HG03439 (cell line): ENCODE data around the gene HTRA2.
"Not testable (repeated sequence)": the region's sequence is repeated elsewhere in the genome, so short reads cannot be mapped to it uniquely, and the experiment has no call there.

Source experiments
- ATAC-seq: cut with Tn5 transposase; IDR thresholded peaks from one replicate; pipeline ENCODE4 v1.9.1; 2021; ENCODE audit warnings: mild to moderate bottlenecking, moderate library complexity; ENCODE audit not compliant: unreplicated experiment

HTRA2 gene

DNA sequence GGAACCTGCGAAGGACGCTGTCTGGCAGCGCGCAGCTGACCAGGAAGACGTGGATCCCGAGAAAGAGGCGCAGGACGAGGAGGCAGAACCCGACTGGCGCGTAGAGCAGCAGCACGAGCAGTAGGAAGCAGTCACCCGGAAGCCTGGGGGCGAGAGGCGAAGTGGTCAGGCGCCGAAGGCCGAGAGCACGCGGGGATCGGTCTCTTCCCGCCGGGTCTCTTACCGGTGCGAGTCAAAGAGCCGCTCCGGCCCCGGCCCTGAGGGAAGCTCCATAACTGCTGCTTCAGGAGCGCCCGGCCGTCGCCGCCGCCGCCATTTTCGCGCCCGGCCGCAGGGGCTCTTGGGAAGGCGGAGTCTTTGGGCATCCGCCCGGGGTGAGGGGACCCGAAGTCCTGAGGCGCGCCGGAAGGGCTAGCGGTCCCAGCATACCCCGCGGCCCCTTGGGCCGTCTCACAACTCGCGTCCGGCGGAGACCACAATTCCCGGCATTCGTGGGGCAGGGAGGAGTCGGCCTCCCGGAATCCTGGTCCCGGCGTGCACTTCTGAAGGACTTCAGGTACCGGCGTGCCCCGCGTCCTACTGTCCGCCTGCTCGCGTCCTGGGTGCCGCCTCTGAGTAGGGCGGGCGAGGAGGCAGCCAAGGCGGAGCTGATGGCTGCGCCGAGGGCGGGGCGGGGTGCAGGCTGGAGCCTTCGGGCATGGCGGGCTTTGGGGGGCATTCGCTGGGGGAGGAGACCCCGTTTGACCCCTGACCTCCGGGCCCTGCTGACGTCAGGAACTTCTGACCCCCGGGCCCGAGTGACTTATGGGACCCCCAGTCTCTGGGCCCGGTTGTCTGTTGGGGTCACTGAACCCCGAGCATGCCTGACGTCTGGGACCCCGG is at the start of gene HTRA2, which contains the start of gene AUP1:
TSS of gene HTRA2 (plus strand) at position 577 of the 882 bp plus-strand sequence. CDS start at position 651, 74 bp downstream.
TSS of gene AUP1 (minus strand) at position 350 of the 882 bp plus-strand sequence. CDS start at position 273, 77 bp downstream.
- peak; percentile 81 for ATAC-seq

DNA sequence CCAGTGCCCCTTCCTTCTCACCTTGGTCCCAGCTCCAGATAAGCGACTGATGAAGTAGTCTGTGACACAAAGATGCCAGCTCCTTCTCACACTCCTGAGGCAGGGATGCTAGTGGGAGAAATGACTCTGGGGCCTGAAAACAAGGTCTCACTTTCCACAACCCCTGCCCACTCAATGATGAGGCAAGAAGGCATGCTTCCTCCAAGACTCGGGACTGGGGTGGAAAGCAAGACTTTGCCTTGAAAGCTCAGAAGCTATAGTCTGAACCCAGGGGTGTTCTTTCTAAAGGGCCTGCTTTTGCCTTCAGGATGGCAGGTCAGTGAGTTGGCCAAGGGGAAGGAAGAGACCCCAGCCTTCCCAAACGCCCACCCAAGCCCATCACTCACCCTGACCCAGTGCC is 48.3 kb upstream of the HTRA2 start:
- ATAC-seq, result no peak

DNA sequence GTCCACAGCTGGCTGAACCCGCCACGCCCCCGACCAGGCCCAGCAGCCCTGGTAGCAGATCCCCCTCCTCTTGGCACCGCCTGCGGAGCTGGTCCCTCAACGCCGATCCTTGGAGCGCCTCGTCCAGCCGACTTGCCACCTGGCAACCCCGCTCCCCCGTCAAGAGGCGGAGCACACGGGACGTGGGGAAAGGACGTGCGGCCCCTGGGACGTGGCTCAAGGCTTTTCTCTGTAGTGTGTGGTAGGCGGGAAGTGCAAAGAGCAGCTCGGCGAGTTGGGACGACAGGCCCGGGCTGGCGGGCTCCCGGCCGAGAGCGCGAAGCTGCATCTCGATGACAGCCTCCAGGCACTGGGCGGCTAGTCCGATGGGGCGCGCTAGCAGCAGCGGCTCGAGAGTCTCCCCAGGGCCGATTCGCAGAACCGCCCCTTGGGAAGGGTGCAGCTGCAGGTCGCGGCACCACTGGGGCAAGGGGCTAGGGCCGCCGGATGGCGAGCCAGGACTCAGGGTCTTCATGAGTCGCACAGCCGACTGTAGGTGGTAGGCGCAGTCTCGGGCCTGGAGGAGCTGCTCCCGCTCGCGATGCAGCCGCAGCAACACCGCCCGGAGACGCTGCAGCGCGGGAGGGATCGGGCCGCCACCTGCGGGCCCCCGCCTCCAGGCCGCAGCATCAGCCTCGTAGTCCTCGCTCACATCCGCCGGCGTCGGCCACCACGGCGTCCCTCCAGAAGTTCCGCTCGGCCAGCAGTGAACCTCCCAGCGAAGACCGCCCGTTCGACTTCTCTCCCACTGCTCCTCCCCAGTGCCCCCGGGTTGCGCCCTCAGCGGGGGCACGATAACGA is 47.6 kb upstream of the HTRA2 start:
- peak; percentile 43 for ATAC-seq

DNA sequence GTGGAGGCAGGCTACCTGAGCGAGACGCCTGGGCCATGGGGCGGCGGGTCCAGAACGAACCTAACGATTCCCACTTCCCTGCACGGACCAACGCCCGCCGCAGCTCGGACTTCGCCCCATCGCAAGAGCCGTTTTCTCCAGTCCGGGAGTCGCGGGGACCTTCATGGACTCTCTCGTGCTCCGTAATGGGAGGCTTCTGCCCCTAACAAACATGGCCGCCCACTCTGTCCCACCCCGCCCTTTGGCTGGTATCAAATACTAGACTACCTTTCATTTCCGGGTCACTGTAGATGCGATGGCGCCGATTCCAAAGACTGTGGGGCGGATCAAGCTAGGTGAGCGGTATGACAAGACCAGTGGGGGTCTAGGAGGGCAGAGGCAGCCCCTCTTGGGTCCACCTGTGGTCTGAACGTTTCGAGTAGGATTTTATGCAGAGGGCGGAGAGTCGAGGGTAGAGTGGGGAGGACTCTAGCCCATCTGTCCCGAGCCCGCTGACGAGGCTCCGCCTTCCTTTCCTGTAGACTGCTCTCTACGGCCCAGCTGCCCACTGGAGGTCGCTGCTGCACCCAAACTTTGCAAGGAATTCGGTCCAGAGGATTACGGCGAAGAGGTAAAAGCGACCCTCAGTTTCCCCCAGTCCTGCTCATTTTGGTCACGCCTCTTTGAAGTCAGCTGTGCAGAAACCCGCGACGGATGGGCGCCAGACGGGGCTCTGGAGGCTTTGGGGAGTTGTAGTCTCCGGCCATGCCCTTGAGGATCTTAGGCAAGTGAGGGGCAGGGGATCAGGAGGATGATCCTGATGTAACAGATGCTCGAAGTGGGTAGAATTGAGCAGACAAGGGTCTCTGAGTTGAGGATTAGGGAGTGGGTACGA is 46.7 kb upstream of the HTRA2 start, which contains the start of the genes CCDC142 and TTC31:
TSS of gene CCDC142 (minus strand) at position 198 of the 874 bp plus-strand sequence. CDS start at position 37, 161 bp downstream.
TSS of gene TTC31 (plus strand) at position 281 of the 874 bp plus-strand sequence. CDS start at position 296, 15 bp downstream.
- peak; percentile 89 for ATAC-seq

DNA sequence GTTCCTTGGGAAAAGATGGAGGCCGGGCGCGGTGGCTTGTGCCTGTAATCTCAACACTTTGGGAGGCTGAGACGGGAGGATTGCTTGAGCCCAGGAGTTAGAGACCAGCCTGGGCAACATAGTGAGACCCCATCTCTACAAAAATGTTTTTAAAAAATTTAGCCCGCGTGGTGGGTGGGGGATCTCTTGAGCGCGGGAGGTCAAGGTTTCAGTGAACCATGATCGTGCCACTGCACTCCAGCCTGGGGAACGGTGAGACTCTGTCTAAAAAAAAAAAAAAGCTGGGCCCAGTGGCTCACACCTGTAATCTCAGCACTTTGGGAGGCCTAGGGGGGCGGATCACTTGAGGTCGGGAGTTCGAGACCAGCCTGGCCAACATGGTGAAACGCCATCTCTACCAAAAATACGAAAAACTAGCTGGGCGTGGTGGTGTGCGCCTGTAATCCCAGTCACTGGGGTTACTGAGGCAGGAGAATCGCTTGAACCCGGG is 46.0 kb upstream of the HTRA2 start:
- ATAC-seq, result not testable (repeated sequence)

DNA sequence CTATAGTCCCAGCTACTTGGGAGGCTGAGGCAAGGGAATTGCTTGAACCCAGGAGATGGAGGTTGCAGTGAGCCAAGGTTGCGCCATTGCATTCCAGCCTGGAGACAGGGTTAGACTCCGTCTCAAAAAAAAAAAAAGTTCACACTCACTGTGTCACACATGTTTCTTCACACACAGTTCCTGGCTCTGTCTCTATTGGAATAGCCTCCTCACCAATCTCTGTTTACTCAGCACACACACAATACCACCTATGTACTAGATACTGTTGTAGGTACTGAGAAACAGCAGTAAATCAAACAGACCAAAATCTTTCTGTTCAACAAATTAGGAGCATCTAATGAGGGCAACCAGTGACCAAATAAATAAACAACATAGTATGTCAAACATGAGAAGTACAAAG is 43.6 kb upstream of the HTRA2 start:
- ATAC-seq, result no peak

DNA sequence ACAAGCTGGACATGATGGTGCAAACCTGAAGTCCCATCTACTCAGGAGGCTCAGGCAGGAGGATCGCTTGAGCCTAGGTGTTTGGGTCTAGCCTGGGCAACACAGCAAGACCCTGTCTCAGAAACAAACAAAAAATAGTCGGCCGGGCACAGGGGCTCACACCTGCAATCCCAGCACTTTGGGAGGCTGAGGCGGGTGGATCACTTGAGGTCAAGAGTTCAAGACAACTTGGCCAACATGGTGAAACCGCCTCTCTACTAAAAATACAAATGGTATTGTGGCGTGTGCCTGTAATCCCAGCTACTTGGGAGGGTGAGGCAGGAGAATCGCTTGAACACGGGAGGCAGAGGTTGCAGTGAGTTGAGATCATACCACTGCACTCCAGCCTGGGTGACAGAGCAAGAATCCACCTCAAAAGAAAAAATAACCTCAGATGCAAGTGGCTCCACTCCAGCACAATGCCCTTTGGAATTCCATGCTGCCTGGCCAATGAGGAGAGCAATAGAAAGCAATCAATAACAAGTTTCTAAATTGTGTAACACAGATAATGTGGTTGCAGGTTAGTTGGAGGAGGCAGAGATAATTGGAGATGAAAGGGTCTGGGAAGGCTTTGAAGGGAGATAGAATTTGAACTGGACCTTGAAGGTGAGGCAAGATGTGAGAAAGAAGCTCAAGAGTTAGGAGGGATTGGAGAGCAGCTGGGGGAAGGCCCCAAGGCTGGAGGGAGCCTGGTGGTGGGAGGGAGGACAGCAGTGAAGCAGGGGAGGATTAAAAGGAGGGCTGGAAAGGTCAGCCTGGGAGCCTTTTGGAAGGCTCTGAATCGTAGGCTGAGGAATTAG is 40.9 kb upstream of the HTRA2 start:
- no peak for ATAC-seq

DNA sequence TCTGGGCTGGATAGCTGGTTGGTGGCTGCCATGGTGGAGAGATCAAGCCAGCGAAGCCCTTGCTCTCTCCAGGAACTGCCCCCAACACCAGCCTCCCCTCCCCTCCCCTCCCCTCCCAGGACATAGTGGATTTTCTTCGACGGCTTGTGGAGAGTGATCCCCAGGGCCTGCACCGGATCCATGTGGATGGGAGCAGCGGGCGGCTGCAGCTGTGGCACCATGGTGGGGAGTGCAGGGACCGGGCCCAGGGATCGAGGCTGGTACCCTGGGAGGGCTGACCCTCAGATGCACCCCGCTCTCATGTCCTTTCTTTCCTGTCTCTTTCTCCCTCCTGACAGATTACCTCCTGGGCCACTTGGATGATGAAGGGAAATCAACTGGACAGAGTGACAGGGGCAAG is 39.8 kb upstream of the HTRA2 start:
- no peak for ATAC-seq

DNA sequence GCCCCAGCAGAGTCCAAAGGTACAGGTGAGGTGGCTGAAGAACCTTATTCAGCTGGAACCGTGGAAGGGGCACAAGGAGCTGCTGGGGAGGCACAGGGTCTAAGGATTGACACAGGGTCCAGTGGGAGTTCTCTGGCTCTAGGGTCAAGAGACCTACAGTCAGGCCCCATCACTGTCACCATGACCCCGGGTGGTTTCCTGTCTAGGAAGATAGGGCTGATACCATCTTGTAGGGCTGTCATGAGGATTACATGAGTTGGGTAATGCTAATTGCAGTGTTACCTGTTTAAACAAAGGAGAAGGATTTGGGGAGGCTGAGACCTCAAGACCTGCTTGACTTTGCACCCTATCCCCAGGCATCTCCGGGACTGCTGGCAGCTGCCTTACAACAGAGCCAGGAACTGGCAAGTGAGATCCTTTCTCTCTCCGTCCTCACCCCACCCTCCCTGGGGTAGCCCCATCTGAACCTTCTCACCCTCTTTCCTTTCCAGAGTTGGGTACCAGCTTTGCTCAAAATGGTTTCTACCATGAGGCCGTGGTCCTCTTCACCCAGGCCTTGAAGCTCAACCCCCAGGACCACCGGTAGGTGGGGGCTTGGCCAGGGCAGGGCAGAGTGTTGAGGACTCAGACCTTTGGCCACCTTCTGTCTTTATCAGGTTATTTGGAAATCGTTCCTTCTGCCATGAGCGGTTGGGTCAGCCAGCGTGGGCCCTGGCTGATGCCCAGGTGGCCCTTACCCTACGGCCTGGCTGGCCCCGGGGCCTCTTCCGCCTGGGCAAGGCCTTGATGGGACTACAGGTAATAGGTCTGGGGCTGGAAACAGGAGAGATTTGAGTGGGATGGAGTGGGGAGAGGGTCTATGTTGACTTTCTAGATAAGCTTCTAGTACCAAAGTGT is 37.8 kb upstream of the HTRA2 start:
- ATAC-seq, result no peak

DNA sequence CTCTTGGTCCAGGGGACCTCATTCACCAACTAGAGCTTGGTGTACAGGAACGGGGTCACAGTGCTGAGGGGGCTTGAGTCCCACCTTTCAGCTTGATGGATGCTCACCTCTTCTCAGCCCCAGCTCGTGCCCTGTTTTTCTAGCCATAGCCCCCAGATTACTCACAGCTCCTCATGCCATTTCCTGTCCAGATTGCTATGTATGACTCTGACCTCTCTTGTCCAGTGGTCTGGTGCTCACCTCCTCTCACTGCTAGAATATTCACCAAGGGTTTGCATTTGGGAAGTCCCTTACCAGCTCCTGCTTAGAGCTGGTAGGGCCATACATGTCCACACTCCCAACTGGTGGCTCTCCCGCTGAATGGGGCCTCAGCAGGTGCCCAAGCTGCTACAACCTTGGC is 36.2 kb upstream of the HTRA2 start:
- ATAC-seq, result no peak

DNA sequence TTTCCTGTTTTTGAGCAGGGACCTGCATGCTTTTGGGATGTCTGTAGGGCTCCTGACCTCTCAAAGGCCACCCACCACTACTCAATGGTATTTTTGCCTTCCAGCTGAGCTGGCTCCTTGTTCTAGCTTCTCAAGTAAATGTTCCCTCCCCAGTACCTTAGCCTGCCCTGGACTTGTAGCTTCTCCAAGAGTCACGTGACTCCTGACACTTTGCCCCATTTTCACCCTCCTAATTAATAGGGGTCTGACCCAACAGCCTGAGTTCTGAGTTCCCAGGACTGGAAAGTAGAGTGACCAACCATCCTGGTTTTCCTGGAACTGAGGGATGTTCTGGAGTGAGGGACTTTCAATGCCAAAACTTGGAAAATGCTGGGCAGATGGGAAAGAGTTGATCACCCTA is 34.3 kb upstream of the HTRA2 start:
- ATAC-seq, result no peak

DNA sequence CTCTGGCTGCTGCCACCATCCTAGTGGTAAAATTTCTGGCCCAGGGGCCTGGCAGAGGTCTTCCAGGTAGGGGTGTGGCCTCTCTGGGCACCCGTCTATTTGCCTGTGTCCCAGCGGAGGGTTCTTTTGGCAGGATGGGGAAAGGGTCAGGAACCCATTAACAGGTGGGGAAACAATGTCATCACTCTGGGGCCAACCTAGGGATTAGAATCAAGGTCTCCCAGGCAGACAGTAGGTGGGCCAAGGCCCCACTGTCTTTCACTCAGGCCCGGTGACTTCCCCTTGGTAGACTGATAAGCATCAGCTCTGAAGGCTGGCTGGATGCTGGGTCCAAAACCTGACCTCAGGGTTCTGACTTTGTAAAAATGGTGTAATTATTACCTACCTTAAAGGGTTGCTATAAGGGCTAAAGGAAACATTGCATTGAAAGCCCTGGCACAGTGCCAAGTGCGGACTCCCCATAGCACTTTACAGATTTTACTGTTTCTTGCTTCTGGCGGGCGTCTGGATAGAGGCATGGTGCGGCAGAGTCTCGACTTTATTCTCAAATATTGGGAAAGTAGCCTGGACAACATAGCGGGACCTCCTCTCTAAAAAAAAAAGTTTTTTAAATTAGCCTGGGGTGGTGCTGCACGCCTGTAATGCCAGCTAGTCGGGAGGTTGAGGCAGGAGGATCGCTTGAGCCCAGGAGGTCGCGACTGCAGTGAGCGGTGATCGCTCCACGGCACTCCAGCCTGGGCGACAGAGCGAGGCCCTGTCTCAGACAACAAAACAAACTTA is 32.5 kb upstream of the HTRA2 start:
- ATAC-seq, result no peak

DNA sequence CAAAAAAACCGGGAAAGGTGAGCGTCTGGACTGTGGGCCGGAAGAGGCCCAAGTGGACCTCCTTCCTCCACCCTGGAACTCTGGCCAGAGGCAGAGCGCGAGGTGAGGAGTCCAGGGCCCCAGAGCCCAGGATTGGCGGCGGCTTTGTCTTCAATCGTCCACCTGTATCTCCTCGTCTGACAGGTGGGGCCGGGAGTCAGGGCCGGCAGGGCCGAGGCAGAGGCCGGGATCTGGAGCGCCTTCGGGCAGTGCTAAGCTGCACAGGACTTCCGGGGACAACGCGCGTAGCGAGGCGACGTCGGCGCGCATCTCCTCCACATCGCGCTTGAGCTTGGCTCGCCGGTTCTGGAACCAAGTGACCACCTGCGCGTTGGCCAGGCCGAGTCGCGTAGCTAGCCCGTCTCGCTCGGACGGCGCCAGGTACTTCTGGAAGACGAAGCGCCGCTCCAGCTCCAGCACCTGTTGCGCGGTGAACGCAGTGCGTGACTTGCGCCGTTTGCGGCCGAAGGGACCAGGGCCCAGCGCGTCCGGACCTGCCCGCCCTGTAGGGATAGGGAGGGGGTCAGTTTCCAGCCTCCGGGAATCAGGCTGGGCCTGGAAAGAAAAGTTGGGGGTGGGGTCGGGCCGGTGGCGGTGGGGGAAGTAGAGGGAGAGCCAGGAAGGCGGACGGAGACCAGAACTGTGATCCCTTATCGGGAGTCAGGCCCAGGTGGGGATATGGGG is 31.8 kb upstream of the HTRA2 start:
- no peak for ATAC-seq

DNA sequence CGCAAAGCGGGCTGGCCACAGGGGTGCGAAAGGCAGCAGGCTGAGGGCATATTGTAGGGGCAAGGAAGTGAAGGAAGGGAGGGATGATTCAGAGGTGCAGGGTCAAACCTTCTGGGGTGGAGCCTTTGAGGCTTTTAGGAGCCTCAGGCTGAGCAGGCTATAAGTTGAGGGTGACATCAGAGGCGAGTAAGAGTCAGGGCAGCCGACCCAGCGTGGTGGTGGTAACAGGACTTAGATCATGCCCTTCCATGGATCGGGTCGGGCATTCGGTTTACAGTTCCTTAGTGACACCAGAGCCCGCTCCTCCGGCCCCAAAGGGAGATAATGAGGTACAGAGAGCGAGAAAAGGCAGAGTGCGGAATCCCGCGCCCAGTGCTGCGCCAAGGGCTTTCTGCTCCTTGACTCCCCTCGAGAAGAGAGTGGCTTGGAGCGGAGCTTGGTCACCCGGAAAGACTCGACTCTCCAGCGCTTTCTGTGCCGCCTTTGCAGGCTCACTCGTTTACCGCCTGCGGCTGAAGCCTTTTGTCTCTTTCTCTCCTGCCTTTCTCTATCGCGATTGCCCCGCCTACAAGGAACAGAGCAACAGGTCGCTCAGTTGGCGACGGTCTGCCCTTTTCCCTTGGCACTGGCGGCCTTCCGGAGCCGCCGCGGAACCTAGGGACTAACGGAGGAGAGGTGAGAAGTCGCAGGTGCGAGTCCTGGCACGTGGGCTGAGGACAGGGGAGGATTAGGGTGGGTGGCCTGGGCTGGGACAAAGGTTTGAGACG is 31.1 kb upstream of the HTRA2 start:
- ATAC-seq, result no peak

DNA sequence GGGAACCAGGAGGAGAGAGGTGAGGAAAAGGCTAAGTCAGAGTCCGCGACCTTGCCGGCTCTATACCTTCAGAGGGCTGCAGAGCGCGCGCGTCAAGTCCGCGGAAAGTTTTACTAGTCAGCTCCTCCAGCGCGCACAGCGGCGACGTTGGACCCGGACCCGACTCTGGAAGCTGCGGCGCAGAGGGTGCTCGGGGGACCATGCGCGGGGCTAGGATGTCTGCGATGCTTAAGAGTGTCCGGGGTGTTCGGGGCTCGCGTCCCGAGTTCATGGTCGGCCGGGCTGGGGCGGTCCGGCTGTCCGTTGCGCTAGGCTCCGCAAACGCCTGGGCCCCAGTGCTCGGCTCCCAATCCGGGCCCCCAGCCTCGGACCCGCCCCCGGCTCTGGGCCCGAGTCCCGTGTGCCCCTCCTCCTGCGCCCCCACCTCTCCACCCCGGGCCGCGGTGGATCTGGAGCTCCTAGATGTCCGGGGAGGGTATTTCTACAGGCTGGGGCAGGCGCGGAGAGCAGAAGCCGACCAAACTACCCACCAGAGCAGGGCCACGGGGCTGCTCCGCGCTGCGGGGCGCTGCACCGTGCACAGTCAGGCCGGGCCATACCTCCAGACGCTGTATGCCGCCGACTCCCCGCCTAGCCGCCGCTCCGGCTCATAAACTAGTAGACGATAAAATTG is 30.3 kb upstream of the HTRA2 start, which contains the start of gene LBX2:
TSS of gene LBX2 (minus strand) at position 337 of the 673 bp plus-strand sequence. CDS start at position 271, 66 bp downstream.
- no peak for ATAC-seq
